Measurements from ENCODE around the gene RAB7A.
A peak's percentile ranks its signal among the peaks of the same experiment; 100 is the strongest.
"Not testable (repeated sequence)": the region's sequence is repeated elsewhere in the genome, so short reads cannot be mapped to it uniquely, and the experiment has no call there.

Gene RAB7A

DNA sequence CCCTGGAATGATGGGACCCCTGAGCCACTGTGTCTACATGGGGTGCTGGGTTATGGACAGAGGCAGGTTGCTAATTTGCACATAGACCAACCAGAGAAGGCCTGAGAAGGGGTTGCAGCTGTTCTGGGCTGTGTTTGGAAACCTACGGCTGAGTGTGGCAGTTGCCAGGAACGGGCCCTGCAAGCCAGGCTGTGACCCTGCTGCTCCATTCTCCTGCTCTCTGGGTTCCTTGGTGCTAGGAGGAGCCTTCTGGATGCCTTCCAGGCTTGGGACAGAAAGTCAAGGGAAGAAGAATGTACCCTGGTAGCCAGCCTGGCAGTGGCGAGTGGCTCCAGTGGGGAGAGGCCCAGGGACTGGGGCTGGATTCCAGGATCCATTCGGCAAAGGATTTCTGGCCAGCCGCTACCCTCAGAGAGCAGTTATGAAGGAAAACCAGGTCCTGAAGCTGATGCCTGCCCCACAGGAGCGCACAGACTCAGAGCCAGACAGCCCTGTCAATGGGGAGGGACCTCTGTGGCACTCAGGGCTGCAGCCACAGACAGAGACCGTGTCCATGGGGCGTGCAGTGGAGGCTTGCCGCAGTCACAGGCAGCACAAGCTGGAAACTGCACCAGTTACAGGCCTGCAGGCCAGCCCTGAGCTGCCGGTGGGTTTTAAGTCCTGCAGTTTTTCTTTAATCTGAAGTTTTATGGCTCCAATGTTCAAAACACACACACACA is 98.3 kb downstream of the RAB7A start:
- DNase-seq = no peak

DNA sequence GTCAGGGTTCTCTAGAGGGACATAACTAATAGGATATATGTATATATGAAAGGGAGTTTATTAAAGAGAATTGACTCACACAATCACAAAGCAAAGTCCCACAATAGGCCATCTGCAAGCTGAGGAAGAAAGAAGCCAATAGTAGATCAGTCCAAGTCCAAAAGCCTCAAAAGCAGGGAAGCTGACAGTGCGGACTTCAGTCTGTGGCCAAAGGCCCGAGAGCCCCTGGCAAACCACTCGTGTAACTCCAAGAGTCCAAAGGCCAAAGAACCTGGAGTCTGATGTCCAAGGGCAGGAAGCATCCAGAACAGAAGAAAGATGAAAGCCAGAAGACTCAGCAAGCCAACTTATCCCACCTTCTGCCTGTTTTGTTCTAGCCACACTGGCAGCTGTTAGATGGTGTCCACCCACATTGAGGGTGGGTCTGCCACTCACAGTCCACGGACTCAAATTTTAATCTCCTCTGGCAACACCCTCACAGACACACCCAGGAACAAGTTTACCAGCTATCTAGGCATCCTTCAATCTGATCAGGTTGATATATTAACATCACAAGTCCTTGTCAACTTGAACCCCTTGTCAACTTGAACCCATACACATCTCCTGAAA is 99.2 kb downstream of the RAB7A start:
- DNase-seq = no peak

DNA sequence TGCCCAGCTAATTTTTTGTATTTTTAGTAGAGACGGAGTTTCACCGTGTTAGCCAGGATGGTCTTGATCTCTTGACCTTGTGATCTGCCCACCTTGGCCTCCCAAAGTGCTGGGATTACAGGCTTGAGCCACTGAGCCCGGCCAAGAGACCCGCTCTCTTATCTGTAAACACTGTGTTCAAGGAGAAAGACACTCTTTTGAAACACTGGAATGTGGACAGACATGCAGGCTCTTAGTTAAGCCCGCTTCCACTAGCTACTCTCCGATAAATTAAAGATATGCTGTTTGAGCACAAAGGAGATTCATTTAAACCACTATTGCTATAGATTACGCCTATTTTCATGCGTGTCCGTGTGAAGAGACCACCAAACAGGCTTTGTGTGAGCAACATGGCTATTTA is 103.1 kb downstream of the RAB7A start:
- DNase-seq = not testable (repeated sequence)

DNA sequence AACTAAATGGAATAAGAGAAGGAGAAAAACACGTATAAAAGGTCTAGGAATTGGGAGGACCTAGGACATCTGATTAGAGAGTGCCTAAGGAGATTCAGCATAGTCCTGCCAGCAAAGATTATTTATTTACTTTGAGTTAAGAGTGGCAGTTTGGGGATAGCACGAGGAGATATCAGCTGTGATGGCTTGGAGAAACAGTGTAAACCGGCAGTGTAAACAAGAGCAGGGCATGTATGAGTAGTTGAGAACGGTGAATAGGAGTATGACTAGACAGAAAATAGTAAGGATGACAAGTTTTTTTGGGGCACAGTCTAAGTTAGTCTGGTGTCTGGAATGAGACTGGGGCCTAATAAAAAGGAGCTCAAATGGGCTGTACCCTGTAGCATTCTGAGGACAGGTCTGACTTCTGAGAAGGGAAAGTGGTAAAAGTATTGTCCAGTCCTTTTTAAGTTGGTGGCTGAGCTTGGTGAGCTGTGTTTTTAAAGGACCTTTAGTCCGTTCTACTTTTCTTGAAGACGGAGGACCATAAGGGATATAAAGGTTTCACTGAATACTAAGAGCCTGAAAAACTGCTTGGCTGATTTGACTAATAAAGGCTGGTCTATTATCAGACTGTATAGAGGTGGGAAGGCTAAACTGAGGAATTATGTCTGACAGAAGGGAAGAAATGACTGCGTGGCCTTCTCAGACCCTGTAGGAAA is 104.1 kb downstream of the RAB7A start:
- DNase-seq = not testable (repeated sequence)

DNA sequence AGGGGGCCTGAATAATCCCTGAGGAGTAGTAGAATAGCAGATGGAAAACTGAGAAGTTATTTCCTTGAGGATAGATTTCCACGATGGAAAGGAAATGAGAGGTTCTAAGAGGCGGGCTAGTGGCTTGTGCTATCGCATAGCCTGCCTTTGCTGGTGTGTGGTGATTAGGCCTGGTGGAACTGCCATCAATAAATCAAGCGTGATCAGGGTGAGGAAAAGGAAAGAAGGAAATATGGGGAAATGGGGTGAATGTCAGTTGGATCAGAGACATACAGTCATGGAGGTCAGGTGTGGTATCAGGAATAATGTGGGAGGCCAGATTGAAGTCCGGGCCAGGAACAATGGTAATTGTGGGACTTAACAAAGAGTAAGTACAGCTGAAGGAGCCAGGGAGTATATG is 104.8 kb downstream of the RAB7A start:
- not testable (repeated sequence) for DNase-seq

DNA sequence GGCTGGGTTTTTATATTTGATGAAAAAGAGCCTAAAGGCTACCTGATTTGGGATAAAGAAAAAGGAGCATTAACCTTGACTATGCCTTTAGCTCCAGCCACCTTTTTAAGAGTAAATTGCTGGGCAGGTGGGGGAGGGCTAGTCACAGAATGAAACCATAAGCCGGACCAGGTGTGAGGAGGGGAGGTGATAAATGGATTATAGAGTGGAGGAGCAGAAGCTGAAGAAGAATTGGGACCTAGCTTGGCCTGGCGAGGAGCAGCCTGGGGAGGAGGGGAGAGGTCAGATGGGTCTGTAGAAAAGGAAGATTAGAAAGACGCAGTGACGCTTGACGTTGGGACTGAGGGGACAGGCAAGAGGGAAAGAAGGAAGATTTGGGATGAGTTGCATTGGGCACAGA is 107.0 kb downstream of the RAB7A start:
- not testable (repeated sequence) for DNase-seq

DNA sequence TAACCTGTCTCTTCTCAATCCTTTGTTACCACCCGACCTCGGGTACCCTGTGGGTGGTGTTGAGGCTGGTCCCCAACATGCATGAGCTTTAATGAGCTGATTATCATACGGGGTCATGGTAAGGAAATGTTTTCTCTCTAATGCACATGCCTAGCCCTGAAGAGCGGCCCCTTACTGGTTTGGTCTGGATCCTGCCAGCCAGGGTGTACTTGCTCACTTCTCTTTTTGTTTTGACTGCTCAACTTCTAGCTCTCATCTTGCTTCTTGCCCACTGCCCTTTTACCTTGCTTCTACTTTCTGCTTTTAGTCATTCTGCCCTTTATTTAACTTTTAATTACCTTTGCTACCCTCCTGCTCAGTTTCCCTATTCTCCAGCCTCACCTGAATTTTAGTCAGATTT is 109.1 kb downstream of the RAB7A start:
- no peak for DNase-seq

DNA sequence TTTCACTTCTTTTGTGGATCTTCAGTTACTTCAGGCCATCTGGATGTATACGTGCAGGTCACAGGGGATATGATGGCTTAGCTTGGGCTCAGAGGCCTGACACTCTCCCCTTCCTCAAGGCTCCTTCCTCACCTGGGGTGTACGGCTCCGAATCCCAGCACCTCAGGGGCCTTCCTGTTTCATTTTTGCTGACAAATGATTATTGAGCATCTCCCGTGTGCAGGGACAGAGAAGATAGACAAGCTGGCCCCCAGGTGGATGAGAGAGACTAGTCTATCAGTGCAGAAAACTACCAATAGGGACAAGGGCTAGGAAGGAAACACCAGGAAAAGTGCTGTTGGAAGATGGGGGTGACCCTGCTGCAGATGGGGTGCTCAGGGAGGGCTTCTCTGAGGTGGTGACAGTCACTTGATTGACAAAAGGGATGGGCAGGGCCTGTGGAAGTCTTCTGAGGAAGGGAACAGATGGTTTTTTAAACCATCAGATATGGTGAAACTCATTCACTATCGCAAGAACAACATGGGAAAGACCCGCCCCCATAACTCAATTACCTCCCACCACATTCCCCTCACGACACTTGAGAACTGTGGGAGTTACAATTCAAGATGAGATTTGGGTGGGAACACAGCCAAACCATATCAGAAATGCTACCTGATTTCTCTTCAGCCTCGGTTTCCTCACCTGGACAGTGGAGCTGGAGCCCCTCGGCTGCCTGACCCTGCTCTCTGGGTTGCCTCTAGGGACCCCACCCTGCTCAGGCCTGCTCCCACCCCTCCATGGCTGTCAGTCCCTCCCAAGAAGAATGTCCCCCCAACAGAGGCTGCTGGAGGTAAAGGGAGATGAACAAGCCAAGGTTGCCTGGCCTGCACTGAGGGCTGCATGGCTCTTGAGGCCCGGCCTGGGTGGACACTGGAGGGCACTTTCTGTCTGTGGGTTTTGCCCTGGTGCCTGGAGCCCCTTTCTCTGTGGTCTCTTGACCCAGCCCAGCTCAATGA is 116.2 kb downstream of the RAB7A start:
- DNase-seq = no peak

DNA sequence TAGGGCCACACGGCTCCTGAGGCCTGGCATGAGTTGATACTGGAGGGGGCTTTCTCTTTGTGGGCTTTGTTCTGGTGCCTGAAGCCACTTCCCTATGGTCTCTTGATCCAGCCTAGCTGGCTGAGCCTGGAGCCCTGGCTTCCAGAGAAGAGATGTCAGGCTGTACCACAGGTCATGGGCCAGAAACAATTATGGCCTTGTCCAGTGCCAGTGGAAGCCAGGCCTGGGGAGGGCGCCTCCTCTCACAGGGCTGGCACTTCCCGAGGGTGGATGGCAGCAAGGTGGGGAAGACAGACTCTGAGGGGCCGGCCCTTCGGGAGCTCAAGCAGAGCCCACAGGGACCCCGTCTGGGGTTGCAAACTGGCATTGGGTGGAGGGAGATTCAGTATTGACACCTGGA is 118.5 kb downstream of the RAB7A start:
- DNase-seq = no peak

DNA sequence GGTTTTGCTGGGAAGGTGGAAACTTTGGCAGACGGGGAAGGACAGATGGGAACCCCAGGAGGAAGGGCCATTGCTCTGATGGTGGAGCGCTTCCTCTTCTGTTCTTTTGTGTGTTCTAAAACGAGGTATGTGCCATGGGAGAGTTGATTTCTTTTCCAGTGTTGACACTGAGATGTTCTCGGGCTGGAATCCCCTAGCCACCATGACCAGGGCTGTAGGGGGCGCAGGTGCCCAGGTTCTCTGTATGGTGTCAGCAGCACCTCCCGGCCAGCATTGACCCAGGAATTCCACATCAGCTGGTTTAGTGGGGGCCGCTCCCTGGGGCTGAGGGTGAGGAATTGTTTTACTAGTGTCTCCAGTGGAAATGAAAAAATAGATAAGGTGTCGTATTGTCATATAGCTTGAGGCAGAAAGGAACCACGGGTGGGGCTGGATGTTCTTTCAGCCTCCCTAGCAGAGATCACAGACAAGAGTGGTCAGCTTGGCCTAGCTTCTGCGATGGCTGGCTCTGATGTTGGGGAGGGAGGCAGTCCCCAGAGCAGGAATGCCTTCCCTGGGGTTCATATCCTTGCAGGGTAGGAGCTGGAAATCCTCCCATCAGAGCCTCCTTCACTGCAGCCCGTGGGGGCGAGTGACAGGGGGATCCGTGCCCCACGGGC is 119.3 kb downstream of the RAB7A start:
- no peak for DNase-seq

DNA sequence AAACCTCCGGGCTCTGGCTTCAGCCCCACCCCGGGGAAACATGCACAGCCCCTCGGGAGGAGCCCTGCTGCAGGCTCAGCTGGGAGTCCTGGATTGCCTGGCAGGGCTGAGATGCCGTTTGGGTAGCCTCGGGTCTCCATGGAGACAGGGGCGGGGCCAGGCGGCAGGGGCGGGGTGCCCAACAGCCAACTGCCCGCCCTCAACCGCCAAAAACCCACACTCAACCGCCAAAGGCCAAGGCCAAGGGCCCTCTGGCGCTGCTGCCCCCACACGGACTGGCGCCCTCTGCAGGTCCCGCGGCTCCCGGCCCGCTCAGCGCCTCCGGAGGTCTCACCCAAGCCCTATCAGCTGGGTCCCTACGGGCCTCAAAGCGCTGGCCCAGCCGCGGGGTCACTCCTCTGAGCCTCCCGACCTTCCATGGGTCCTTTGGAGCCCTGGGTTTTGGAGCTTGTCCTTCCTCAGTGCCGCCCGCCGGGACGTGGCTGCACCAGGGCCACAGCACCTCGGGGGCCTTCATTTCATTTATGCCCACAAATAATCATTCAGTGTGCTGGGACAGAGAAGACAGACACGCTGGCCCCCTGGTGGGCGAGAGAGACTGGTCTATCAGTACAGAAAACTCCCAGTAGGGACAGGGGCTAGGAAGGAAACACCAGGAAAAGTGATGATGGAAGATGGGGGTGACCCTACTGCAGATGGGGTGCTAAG is 119.9 kb downstream of the RAB7A start:
- peak; percentile 86 for DNase-seq

DNA sequence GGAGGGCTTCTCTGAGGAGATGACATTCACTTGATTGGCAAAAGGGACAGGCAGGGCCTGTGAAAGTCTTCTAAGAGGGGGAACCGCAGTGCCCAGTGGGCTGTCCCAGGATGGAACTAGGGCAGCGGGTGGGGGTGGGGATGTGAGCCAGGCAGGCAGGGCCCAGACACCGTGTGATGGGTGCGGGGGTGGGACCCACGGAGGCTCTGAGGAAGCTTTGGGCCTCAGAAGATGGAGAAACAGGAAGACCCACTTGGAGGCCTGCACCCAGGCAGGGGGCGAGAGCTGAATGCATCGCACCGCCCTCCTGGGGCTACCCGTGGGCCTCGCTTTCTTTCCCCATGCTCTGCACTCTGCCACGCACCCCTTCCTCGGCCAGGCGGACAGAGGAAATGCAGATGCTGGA is 120.5 kb downstream of the RAB7A start:
- DNase-seq = no peak

DNA sequence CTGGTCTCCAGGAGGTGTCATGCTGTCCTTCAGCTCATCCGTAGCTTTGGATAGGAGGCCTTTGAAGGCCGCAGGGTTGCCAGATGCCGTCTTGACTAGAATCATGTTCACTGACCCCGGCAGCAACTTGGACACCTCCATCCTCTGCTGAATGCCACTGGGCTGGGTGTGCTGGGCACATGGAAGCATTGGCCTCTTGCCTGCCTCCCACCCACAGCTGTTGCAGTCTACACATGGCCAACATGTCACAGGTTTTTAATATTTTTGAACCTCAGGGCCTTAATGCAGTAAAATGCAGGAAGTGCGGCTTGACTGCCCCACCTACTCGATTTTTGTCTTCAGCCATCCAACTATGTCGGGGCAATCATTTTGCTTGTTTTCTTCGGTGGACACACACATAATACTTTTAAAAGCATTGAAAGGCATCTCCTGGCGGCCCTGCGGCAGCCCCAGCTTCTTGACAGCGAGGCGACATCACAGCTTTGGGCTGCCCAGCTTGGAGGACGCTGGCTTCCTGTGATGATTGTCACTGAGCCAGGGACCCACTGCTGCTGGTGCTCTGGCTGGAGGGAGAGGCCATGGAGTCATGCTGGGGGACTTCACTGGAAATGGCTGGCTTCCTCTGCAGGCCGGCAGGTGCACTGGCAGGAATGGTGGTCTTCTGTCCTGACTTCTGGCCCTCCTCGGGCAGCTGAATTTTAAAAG is 121.8 kb downstream of the RAB7A start:
- no peak for DNase-seq

DNA sequence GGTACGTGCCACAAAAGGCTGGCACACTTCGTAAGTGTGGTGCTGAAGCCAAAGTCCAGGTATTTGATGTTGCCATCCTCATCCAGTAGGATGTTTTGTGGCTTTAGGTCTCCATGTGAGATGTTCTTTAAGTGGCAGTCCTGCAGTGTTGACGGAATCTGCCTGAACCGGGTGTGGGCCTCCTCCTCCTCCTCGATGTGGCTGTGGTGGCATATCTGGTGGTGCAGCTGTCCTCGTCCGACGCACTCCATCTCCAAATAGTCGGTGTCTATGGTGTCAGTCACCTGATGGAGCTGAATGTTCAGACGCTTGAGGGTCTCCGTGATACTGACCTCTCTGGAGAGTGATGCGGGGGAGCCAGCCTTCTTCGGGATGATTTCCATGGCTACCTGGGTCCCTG is 123.0 kb downstream of the RAB7A start:
- DNase-seq = no peak

DNA sequence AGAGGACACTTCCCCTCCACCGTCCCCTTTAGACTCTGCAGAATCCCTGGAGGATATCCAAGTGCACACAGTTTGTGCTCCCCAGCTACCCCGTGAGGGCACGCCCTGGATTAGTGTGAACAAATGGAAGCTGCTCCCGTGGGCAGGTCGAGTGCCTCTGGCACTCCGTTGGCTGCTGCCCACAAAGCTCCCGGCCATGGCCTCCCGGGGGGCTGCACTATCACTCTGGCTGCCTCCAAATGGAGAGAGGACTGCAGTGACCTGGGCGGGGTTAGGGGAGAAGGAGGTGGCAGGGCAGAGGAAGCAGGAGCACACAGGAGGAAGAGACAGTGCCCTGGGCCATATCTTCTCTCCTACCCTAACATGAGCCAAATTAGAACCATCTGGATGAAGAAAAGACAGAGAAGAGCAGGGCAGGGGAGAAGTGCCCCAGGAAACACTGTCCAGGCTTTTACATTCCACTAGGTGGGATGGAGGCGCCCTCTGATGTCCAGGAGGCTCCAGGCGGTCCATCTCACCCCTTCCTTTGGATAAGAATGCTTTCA is 124.0 kb downstream of the RAB7A start:
- no peak for DNase-seq

DNA sequence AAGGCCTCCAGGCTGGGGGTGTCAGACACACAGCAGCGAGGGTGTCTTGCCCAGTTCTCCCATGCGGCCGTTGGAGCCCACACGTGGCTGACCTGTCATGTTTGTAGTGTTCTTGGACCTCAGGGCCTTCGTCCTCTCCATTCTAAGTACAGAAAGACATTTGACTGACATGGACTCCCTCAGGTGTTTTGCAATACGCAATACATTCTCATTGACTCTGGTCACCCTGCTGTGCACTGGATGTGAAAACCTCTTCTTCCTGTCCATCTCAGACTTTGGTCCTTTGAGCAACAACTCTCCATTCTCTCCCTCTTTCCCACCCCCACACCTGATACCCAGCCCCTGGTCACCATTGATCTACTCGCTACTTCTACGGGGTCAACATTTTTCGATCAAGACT is 124.6 kb downstream of the RAB7A start:
- DNase-seq = no peak

DNA sequence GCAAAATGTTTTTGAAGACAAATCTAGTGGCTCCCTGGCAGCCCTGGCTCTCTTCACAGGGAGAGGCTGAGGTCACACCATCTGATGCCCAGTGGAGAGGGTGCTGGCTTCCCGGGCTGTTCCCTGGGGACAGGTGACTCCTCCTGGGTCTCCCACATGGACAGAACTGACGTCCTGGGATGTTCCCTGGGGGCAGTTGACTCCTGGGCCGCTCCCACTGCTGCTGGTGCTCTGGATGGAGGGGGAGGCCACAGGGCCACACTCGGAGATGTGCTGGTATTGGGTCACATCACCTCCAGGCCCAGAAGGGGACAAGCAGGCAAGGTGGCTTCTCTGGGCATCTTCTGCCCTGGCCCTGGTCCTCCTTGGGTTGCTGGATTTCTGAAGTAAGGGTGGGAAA is 125.6 kb downstream of the RAB7A start:
- no peak for DNase-seq

DNA sequence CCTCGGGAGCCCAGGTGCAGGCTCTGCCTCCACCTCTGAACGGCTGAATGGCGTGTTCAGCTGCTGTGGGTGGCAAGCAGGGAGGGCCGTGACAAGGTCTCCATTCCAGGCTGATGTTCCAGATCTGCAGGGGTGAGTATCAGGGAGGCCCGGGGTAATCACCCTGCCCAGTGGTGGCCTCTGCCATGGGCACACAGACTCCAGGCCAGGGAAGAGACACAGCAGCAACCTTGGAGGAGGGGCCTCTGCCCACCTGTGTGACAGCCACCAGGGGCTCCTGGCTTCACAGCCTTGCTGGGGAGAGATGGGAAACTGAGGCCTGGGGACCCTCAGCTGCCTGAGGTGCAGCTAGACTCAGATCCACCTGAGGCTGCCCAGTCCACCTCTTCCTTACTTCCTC is 127.8 kb downstream of the RAB7A start:
- no peak for DNase-seq

DNA sequence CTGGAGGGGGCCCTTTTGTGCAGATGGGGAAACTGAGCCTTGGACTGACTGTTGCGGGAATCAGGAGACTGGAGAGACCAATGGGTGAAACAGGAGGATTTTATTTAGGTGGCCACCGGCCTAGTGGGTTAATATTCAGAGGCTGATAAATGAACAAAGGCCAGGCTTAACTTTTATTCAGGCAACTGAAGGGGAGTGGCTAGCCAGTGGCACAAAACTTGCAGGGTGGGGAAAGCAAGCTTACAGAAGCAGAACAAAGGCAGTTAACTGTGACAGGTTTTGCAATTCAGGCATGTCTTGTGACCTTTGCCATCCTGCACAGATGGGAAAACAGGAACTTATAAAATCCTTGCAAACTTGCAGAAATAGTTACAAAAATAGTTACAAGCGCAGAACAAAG is 128.5 kb downstream of the RAB7A start:
- no peak for DNase-seq

DNA sequence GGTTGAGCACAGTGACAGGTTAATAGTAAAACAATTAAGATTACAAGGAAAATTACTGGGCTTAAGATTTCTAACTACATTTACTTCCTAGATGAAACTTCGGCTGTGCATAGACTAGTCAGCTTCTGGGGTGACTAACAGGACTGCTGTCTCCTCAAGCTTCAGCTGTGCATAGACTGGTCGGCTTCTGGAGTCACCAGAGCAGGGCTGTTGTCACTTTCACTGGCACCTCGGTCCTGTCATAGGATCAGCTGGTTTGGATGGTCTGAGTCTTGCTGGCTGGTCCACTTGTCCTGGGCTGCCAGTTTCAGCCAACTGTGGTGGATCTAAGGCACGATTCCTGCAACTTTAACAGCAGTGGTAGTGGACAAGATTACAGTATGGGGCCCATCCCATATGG is 129.6 kb downstream of the RAB7A start:
- DNase-seq = no peak

DNA sequence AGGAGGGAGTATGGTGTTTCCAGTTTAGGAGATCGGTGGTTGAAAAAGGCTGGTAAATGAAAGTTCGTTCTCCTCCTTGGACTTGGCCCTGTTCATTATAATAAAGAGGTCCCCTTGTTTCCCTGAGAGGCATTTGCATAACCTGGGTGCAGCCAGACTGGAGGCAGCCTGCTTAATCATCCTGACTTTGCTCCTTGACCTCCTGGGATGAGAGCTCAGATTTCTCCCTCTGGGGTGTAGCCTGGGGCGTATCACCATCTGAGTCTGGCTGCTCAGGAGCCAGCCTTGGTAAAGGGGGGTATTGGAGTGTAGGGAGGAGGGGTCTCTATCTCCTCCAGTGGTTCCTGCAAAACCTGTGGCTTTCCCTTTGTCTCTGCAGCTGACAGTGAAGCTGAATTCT is 132.2 kb downstream of the RAB7A start:
- no peak for DNase-seq

All from CD4-positive, alpha-beta T cell treated with Interleukin-4 for 4 hours (primary cell).